Cortex of kidney (tissue), 1 donor: Measurements from ENCODE around the gene PPEF2.
"Not testable (repeated sequence)": the region's sequence is repeated elsewhere in the genome, so short reads cannot be mapped to it uniquely, and the experiment has no call there.

Experiments
- DNase-seq: peaks from one replicate; lab custom pipeline; 2025; lab: John Stamatoyannopoulos, UW

The PPEF2 gene

GRCh38 chr4:75892508-75892907 is 9.7 kb downstream of the PPEF2 start:
- no peak for DNase-seq

DNA sequence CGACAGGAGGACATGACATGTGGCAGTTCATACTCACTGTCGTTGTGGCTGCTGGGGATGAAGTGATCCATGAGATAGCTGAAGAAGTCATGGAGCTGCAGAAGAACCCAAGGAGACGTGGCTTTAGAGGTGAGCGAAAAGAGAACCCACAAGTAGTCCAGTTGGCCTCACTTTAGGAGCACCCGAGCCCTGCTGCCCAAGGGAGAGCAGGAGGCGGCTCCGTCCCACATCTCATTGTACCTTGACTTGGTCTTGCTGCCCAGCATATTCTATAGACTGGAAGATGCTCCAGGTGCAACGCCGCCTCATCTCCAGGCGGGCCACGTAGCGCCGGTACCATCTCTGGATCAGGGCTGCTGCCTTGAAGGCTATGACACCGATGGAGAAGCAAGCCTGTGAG is 10.6 kb downstream of the PPEF2 start:
- no peak for DNase-seq

DNA sequence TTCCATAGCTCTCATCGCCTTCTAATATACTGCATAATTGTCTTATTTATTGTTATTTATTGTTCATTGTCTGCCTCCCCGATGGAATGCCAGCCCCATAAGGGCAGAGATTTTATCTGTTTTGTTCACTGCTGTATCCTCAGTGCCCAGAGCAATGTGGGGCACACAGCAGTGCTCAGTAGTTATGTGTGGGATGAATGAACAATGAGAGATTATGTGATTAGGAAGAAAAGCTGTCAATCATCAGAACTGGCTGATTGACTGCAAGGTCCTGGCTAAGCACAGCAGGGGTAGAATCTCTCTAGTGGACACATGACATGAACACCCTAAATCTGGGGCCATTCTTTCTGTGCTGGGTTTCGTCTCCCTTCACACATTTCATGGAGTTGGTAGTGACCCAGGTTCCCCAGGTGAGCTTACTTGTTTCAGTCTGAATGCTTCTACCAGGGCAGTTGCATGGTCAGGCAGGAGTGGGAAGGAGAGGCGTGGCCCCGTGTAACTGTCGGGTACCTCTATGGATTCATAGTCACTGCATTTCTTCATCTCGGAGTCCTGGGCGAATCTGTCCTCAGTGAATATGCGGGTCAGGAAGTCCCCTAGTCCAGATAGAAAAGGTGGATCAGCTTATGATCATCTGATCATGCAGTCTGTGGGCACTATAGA is 12.6 kb downstream of the PPEF2 start:
- DNase-seq, result no peak

- no peak for DNase-seq
Observed at GRCh38 chr4:75886104-75886503, 16.1 kb downstream of the PPEF2 start.

DNA sequence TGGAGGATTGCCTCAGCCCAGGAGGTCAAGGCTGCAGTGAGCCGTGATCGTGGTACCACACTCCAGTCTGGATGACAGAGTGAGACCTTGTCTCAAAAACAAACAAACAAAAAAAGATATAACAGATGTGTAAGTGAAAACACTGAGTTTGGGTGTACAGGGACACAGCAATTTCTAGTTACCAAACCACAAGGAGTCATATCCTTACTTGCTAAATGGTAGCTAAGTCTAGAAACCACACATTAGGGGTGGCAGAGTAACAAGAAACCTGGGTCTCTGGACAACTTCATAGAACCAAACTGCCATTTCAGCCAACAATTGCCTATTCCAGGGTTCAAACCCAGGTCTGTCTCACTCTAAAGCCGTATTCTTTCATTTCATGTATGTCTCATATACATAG is 20.8 kb downstream of the PPEF2 start:
- no peak for DNase-seq

DNA sequence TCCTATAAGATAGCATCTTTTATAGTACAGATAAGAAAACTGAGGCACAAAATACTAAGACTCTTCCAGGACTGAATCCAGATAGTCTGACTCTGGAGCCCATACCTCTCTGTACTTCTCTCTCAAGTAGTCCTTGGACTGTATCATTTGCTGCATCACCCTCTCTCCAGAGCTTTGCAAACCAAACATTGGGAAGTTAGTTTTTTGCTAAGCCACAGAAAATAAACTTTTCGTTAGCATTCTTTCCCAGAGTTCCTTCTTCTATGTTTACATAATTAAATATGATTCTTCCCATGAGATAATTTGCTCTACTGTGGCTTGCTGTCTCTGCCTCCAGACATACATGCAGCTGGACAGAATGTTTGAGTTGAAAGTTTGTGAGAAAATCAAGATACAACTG is 22.0 kb downstream of the PPEF2 start:
- no peak for DNase-seq

DNA sequence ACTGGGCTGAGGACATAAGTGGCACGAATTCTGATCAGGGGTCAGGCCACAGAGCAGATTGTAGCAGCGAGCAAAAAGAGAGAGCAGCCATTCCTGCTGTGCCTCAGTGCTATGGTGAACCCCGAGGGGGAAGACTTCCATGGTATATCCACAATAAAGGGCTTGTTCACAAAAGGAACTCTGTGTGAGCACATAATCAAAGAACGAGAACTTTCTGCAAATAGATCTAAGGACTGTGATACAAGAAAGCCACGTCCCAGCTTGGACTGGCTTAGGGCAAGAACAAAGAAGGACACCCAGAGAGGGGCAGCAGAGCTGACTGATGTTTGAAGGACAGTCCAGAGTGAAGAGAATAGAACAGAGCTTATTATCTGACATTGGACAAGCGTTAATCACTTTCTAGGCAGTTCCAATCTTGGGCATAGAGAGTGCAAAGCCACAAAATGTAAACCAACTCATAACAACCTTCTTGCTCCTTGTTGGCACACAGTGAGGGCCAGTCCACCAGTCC is 24.0 kb downstream of the PPEF2 start:
- DNase-seq, result no peak

- DNase-seq, result no peak
Observed at GRCh38 chr4:75876218-75876617, 26.0 kb downstream of the PPEF2 start.

DNA sequence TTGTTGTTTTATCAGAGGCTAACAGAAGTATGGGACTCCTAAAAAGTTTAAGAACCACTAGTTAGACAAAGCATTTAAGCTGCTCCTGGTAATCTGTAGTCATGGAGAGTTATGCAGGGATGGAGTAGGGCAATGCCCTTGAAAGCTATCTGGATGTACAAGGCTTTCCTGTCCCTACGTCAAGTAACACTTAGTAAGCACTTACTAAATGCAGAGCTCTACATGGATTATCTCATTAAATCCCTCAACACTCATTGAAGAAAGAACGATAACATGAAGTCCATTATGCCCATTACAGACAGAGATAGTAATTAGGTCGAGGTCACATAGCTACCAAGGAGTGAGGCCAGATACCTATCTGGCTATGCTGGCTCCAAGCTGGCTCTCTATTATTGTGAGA is 33.2 kb downstream of the PPEF2 start:
- DNase-seq, result no peak

DNA sequence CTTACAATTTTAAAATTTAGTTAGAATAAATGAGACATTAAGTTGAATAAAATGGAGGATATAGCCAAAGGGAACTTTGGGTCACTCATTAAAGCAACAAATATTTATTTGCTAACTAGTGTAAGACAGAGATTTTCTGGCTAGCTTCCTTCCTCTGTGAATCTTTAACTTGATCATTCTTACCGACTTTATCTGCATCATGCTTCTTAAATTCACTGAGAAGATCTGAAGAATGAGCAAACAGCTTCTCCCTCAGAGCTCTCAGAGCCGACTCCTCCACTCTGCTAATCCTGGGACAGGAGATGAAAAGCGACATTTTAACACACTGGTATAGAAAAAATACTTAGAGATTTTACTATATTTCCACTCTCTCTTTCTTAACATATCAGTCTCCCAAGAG is 35.1 kb downstream of the PPEF2 start:
- no peak for DNase-seq

- DNase-seq, result no peak
Observed at GRCh38 chr4:75860606-75861005, 41.6 kb downstream of the PPEF2 start.

GRCh38 chr4:75858721-75859120 is 43.5 kb downstream of the PPEF2 start:
- no peak for DNase-seq

- DNase-seq, result no peak
Observed at GRCh38 chr4:75849461-75849860, 52.8 kb downstream of the PPEF2 start.

DNA sequence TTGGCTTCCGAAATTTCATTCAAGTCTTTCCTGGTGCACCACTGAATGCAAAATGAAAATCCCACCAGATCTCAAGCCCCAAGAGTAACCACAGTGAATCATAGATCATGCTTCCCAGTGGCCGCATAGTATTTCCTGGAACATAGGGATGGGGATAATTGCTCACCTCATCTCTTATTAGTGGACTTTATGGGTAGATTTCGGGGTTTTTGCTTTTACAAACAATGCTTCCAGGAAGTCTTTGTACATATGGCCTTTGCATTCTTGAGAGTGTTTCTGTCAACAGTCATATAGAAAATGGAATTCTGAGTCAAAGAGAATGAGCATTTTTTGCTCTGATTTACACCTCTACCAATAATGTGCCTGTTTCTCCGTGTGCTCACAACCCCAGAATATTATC is 53.4 kb downstream of the PPEF2 start:
- DNase-seq, result no peak

DNA sequence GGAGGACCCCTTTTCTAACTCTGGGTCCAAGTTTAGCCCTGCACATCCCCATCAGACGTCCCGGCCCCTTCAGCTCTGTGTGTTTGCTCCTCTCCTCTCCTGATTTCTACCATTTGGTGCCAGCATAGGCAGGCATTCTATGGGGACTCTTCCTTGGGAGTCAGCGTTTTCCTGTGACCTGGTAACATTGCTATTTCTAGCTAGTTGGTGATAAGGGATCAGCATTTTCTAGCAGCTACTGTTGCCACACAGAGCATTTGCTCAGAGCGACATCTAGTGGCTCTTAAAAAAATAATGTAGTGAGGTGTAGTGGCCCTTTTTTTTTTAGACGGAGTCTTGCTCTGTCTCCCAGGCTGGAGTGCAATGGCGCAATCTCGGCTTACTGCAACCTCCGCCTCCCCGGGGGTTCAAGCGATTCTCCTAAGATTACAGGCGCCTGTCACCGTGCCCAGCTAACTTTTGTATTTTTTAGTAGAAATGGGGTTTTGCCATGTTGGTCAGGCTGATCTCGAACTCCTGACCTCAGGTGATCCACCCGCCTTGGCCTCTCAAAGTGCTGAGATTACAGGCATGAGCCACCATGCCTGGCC is 54.0 kb downstream of the PPEF2 start:
- DNase-seq, result not testable (repeated sequence)

DNA sequence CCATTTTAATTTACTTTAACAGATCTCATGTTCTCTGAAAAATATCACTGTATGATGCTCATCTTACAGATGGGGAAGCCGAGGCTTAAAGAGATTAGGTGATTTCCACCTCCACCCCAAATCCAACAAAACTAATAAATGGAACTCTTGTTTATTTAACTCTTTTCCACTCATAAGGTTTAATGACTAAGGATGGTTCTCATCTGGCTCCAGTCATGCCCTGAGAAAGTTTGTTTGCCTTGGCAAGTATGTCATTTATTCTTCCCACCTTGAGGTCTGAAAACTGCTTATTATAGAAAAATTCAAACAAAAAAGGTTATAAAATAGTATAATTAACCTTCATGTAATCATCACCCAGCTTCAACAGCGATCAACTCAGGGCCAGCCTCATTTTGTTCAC is 56.3 kb downstream of the PPEF2 start:
- no peak for DNase-seq

- no peak for DNase-seq
Observed at GRCh38 chr4:75844151-75844662, 58.0 kb downstream of the PPEF2 start.

DNA sequence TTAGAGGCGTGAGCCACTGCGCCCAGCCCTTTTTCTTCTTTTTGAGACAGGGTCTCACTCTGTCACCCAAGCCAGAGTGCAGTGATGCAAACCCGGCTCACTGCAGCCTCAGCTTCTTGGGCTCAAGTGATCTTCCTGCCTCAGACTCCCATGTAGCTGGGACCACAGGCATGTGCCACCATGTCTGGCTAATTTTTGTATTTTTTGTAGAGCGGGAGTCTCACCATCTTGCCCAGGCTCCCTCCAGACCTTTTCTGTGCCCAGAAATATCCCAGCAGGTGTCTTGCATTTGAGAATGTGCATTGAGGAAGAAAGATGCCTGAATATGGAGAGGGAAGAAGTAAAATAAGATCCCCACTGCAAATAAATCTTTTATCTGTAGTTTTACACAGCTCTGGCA is 58.7 kb downstream of the PPEF2 start:
- no peak for DNase-seq

GRCh38 chr4:75841641-75842520 is 60.4 kb downstream of the PPEF2 start:
- DNase-seq, result no peak

DNA sequence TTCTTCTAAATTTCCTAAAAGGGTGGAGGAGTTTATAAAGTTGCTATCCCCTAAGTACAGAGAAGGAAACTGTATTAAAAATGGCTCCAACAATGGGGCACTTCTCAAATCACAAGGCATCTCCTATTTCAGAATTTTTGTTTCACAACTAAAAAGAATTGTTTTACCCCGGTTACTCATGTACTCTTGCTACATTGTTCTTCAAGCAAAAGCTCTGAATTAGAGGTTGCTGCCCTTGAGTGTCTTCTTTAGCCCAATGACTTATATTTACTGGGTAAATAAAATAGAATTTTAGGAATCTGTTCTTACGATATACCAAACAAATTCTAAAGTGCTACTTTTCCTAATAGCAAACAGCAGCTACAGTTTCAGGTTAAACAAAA is 67.5 kb downstream of the PPEF2 start:
- no peak for DNase-seq

- no peak for DNase-seq
Observed at GRCh38 chr4:75834095-75834771, 68.0 kb downstream of the PPEF2 start.

- DNase-seq, result no peak
Observed at GRCh38 chr4:75831856-75832405, 70.3 kb downstream of the PPEF2 start.
